WI38 (cell line): ENCODE measurements around the gene SH3BP4.

Experiments used
- H3K4me3 ChIP-seq: 2 replicates; pipeline ENCODE4 v1.5.1; 2011; ENCODE audit warnings: low read depth, mild to moderate bottlenecking, control low read depth, low read length
- TF ChIP-seq, protein P1 (sequence below): IDR thresholded peaks from 2 replicates; pipeline ENCODE4 v1.5.1; 2012; ENCODE audit warnings: low read depth, mild to moderate bottlenecking, control low read depth, low read length

Gene SH3BP4

GRCh38 chr2:234958746-234959395 is 7.1 kb downstream of the SH3BP4 start:
- TF ChIP-seq, protein P1, sequence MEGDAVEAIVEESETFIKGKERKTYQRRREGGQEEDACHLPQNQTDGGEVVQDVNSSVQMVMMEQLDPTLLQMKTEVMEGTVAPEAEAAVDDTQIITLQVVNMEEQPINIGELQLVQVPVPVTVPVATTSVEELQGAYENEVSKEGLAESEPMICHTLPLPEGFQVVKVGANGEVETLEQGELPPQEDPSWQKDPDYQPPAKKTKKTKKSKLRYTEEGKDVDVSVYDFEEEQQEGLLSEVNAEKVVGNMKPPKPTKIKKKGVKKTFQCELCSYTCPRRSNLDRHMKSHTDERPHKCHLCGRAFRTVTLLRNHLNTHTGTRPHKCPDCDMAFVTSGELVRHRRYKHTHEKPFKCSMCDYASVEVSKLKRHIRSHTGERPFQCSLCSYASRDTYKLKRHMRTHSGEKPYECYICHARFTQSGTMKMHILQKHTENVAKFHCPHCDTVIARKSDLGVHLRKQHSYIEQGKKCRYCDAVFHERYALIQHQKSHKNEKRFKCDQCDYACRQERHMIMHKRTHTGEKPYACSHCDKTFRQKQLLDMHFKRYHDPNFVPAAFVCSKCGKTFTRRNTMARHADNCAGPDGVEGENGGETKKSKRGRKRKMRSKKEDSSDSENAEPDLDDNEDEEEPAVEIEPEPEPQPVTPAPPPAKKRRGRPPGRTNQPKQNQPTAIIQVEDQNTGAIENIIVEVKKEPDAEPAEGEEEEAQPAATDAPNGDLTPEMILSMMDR, result no peak

GRCh38 chr2:234960175-234961088 is 8.6 kb downstream of the SH3BP4 start:
- no peak overlapping the region for H3K4me3 ChIP-seq
- TF ChIP-seq, protein P1, result no peak

More at GRCh38 chr2:234958746-234959395, 7.1 kb downstream of the SH3BP4 start:
- H3K4me3 ChIP-seq, result no peak overlapping the region

DNA sequence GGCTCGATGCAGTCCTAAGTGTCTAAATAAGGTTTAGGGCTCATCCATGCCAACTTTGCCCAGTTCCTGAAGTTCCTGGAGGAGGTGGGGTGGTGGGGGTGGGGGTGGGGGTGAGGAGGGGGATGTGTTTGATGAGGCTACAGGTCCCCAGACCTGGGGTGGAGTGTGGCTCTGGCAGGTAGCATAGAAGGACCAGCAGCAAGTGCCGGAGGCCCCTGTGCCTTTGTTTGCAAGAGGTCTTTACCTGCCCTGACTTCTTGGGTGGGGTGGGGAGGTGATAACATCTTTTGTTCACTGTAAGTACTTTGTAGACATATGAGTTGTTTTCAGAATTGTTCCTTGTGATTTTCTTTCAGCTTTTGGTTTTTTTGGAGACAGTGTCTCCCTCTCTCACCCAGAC is 10.0 kb downstream of the SH3BP4 start:
- TF ChIP-seq, protein P1, result no peak
- H3K4me3 ChIP-seq, result no peak overlapping the region

GRCh38 chr2:234963773-234964615 is 12.2 kb downstream of the SH3BP4 start:
- 0 out of 2 replicates have a peak overlapping the region, but pooled peaks have one; percentile 1 for H3K4me3 ChIP-seq
- TF ChIP-seq, protein P1, result no peak

DNA sequence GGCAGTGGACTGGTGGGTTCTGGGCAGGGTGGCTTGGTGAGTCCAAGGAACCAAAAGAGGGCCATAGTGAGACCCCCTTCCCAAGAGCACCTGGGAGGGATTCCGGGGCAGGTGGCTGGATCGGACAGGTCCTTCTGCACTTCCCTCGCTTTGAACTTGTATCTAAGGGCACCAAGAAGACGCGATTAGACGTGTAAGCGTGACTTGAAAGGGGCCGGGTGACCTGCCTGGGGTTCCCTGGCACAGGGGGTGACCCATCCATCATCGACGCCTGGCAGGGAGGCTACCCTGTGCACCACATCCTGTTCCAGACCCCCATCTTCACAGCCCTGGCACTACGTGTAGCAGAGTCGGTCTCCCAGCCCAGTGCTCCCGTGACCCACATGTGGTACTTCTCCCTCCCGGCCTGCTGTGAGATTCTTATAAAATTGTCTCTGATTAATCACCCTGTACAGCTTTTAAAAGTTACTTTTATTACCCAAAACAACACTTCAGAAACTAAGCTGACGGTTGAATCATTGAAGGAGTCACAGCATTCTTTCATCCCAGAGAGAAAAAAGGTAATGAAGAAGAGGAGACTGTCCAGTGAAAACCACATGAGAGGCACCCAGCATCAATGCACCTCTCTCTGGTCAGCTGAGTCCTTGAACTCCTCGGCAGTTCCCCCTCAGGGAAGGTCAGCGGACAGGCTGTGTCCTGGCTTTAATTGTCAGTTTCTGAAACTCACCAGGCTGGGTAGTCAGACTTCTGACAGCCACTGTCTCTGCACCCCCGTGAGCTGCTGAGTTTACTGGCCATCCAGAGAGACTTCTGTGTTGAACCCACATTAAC is 13.0 kb downstream of the SH3BP4 start:
- H3K4me3 ChIP-seq, result no peak overlapping the region

GRCh38 chr2:234966340-234966739 is 14.5 kb downstream of the SH3BP4 start:
- no peak overlapping the region for H3K4me3 ChIP-seq
- TF ChIP-seq, protein P1, result no peak

More for the DNA sequence above, 13.0 kb downstream of the SH3BP4 start:
- TF ChIP-seq, protein P1, result no peak
